Lower leg skin (tissue), 4 donors: ENCODE measurements around the gene TCL1A. TPM values are rescaled to one million over a fixed set of nuclear protein-coding genes. Genes with fewer than 3 reads are reported as not detected.
"Not testable (repeated sequence)": the region's sequence is repeated elsewhere in the genome, so short reads cannot be mapped to it uniquely, and the experiment has no call there.

Experiments
- DNase-seq, 2 donors: peaks; one replicate each; pipeline ENCODE4 v3.0.0-alpha.2; 2019; ENCODE audit warnings: low spot score in 2 of 2
- H3K4me3 ChIP-seq: fragments of 200-600 bp; sonication (generic); 2 replicates; pipeline ENCODE4 v1.5.1; 2017; ENCODE audit warnings: mild to moderate bottlenecking, low read depth; ENCODE audit not compliant: poor library complexity, severe bottlenecking
- CTCF ChIP-seq, 3 donors: fragments of 450-650 bp; IDR thresholded peaks; one replicate each; pipeline ENCODE4 v1.5.1; 2016; ENCODE audit warnings: antibody characterized with exemption in 3 of 3, mild to moderate bottlenecking in 3 of 3, moderate library complexity in 2 of 3
- POLR2A ChIP-seq, 2 donors: fragments of 450-650 bp; IDR thresholded peaks; one replicate each; pipeline ENCODE4 v1.6.1; 2016 to 2017; ENCODE audit warnings: antibody characterized with exemption in 2 of 2, mild to moderate bottlenecking in 1 of 2, moderate library complexity in 1 of 2
- WGBS, 2 donors: methylation state at CpG; one replicate each; pipeline ENCODE4 v1.1.5; 2018; 5-methylcytosine and 5-hydroxymethylcytosine counted together
- intact Hi-C: fragments of 100-400 bp; cut with DNase I; formaldehyde crosslinking; loops from one replicate; pipeline ENCODE4 v1.15.0; 2023; ENCODE audit warnings: low total_unique reads
- total RNA-seq, 4 donors: library from RNA; depleted of rRNA; stranded (reverse); fragments of >200 nt; gene quantifications; one replicate each; pipeline ENCODE4 v1.1.0, GENCODE V29; 2016

The TCL1A gene
- total RNA-seq: not detected

- no peak within 1 kb of the TSS for H3K4me3 ChIP-seq
- DNase-seq: no peak
- WGBS, 2 donors: 49 to 64% methylated on average over 35 to 37 of the region's 47 CpGs
- intact Hi-C loops: no loop called here
- TF ChIP-seq POLR2A (IDR thresholded peaks at IDR 0.05): no peak
- no peak for TF ChIP-seq CTCF (IDR thresholded peaks at IDR 0.05)
Observed at GRCh38 chr14:95713596-95714371, at the start of gene TCL1A. TCL1A (minus strand) TSS chr14:95714125; CDS start chr14:95714066, 59 bp downstream.

GRCh38 chr14:95763032-95763431, 49.1 kb upstream of the TCL1A start:
- 75 to 79% methylated on average over 4 of the region's 4 CpGs for WGBS, 2 donors
- intact Hi-C loops, H3K4me3 ChIP-seq, DNase-seq: not testable (repeated sequence)

- no peak overlapping the region for H3K4me3 ChIP-seq
- WGBS, 2 donors: 38 to 44% methylated on average over 6 of the region's 6 CpGs
- intact Hi-C loops: no loop called here
- TF ChIP-seq CTCF (IDR thresholded peaks at IDR 0.05): no peak
- TF ChIP-seq POLR2A (IDR thresholded peaks at IDR 0.05): no peak
- no peak for DNase-seq
Observed at GRCh38 chr14:95761436-95761835, 47.5 kb upstream of the TCL1A start.

GRCh38 chr14:95760596-95760995, 46.7 kb upstream of the TCL1A start:
- intact Hi-C loops: no loop called here
- DNase-seq: no peak
- 75 to 87% methylated on average over 3 of the region's 3 CpGs for WGBS, 2 donors
- TF ChIP-seq POLR2A (IDR thresholded peaks at IDR 0.05): no peak
- H3K4me3 ChIP-seq: no peak overlapping the region

- H3K4me3 ChIP-seq: no peak overlapping the region
- TF ChIP-seq CTCF (IDR thresholded peaks at IDR 0.05): no peak
- no peak for TF ChIP-seq POLR2A (IDR thresholded peaks at IDR 0.05)
- intact Hi-C loops: no loop called here
- DNase-seq: no peak
Observed at GRCh38 chr14:95759941-95760340, 46.0 kb upstream of the TCL1A start.

GRCh38 chr14:95758331-95758730, 44.4 kb upstream of the TCL1A start:
- no peak for DNase-seq
- intact Hi-C loops: no loop called here
- TF ChIP-seq POLR2A (IDR thresholded peaks at IDR 0.05): no peak
- TF ChIP-seq CTCF (IDR thresholded peaks at IDR 0.05): no peak
- no peak overlapping the region for H3K4me3 ChIP-seq
- 78% methylated on average over 7 of the region's 7 CpGs for WGBS, 2 donors

- no peak overlapping the region for H3K4me3 ChIP-seq
- no peak for TF ChIP-seq CTCF (IDR thresholded peaks at IDR 0.05)
- no peak for TF ChIP-seq POLR2A (IDR thresholded peaks at IDR 0.05)
- intact Hi-C loops: no loop called here
- no peak for DNase-seq
- 53 to 54% methylated on average over 3 of the region's 3 CpGs for WGBS, 2 donors
Observed at GRCh38 chr14:95756751-95757150, 42.8 kb upstream of the TCL1A start.
